Epithelial cell of esophagus (primary cell): ENCODE measurements around the gene ISCA1.

ENCODE experiments used
- DNase-seq: peaks from one replicate; pipeline ENCODE4 v3.0.0; 2010; ENCODE audit warnings: low read depth
- H3K4me3 ChIP-seq: 2 replicates; pipeline ENCODE4 v1.5.1; 2011; ENCODE audit warnings: mild to moderate bottlenecking, low read length, control low read depth
- TF ChIP-seq, protein P1 (sequence below): IDR thresholded peaks from 2 replicates; pipeline ENCODE4 v1.5.1; 2011; ENCODE audit warnings: low read depth, mild to moderate bottlenecking, low read length, control low read depth, inconsistent platforms; ENCODE audit not compliant: insufficient read depth; ENCODE audit errors: missing control alignments

Gene ISCA1

DNA sequence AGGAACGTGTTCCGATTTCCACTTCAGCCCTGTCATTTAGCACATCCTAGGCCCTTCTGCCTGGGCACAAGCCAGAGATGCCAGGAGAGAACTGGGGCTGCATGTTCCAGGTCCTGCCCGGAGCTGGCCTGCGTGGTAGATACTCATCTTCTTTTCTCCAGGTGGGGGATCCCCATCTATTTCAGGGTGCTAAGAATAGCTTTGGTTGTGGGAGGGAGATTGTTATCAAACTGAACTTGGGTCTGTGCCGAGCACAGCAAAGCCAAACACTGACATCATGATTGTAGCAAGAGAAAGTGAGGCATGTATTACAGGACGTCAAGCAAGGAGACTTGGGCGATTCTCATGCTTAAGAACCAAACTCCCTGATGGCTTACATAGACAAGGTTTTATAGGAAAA is 41.1 kb downstream of the ISCA1 start:
- no peak for DNase-seq
- no peak overlapping the region for H3K4me3 ChIP-seq
- TF ChIP-seq, protein P1, sequence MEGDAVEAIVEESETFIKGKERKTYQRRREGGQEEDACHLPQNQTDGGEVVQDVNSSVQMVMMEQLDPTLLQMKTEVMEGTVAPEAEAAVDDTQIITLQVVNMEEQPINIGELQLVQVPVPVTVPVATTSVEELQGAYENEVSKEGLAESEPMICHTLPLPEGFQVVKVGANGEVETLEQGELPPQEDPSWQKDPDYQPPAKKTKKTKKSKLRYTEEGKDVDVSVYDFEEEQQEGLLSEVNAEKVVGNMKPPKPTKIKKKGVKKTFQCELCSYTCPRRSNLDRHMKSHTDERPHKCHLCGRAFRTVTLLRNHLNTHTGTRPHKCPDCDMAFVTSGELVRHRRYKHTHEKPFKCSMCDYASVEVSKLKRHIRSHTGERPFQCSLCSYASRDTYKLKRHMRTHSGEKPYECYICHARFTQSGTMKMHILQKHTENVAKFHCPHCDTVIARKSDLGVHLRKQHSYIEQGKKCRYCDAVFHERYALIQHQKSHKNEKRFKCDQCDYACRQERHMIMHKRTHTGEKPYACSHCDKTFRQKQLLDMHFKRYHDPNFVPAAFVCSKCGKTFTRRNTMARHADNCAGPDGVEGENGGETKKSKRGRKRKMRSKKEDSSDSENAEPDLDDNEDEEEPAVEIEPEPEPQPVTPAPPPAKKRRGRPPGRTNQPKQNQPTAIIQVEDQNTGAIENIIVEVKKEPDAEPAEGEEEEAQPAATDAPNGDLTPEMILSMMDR: no peak

DNA sequence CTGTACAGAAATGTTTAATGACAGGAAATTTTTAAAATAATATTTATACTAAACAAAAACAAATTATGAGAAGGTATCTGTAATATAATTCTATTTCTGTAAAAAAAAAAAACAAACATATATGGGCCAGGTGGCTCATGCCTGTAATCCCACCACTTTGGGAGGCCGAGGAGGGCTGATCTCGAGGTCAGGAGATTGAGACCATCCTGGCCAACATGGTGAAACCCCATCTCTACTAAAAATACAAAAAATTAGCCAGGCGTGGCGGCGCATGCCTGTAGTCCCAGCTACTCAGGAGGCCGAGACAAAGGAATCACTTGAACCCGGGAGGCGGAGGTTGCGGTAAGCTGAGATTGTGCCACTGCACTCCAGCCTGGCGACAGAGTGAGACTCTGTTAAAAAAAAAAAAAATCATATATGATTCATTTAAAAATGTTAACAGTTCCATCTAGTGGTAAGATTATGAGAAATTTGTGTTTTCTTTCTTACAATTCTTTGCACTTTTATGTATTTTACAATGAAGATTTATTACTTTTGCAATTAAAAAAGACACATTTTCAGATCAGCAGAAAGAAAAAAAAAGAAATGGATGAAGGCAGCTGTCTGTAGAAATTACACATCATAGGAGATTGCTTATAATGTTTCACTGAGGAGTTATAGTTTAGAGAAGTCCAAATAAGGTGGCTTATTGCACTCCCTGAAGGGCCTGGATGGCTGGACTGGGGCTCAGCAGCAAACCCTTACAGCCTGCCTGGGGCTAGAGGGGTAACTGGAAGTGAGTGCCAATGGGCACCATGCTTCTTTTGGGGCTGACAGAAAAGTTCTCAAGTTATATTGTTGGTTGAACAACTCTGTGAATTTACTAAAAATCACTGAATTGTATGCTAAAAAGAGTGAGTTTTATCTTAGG is 43.2 kb downstream of the ISCA1 start:
- H3K4me3 ChIP-seq: no peak overlapping the region
- DNase-seq: no peak
- TF ChIP-seq, protein P1: no peak

DNA sequence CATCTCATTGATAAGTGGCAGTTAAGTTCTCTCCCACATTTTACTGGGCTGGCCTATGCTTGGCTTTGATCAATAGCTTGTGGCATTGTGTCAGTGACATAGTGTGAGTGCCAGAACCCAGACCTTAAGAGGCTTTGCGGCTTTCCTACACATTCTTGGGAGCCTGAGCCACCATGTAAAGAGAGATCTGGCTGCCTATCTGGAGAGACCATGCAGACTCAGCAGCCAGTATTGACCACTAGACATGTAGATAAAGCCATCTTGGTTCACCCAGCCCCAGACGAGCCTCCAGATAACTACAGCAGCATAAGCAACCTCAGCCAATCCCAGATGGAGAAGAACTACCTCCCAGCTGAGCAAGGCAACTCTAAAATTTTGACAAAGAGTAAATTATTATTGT is 51.5 kb downstream of the ISCA1 start:
- no peak overlapping the region for H3K4me3 ChIP-seq
- TF ChIP-seq, protein P1: no peak
- DNase-seq: no peak

DNA sequence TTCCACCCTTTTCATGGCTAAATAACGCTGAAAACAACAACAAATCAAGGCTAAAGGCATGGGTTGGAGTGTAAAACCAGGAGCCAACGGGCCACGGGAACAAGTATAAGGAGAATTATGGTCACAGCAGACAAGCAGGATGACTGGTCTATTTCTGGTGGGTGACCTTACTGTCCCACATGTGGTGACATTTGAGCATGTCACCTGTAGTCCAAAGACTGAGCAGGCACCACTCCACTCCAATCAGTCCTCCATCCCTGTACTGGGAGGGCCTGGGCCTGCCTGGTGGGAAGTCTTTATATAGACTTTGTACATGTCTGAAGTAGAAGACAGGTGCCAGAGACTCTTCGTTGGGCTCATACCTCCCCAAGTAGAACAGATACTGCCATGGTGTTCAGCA is 59.7 kb downstream of the ISCA1 start:
- no peak overlapping the region for H3K4me3 ChIP-seq
- DNase-seq: no peak
- TF ChIP-seq, protein P1: no peak

DNA sequence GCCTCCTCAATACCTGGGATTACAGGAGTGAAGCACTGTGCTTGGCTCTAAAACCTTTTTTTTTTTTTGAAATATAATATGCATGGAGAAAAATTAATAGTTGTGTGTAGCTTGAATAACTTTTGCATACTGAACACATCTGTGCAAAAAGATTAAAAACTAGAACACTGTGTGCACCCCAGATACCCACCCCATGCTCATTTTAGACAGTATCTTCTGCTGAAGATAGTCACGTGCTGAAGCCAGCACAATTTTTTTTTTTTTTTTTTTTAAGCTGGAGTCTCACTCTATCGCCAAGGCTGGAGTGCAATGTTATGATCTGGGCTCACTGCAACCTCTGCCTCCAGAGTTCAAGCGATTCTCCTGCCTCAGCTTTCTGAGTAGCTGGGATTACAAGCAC is 62.7 kb downstream of the ISCA1 start:
- DNase-seq: no peak
- no peak overlapping the region for H3K4me3 ChIP-seq
- TF ChIP-seq, protein P1: no peak

DNA sequence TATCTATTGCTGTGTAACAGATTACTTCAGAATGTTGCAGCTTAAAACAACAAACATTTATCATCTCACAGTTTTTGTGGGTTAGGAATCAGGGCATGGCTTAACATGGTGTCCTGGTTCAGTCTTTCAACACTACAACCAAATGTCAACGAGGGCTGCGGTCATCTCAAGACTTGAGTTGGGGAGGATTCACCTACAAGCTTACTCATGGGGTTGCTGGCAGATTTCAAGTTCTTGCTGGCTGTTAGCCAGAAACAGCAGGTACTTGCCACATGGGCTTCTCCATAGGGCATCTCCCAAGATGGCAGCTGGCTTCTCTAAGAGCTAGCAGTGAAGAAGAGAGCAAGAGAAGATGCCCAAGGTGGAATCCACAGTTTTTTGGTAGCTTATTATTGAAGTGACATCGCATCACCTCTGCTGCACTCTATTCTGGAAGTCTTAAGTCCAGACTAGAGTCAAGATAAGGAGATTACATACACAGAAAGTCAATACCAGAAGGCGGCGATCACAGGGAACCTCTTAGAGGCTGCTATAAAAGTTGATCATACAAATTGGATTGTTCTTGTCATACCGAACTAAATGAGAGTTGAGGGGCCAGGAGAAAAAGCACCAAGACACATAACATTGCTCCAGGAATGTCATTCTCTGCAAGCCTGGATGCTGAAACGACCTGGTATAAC is 65.1 kb downstream of the ISCA1 start:
- DNase-seq: peak; percentile 36
- TF ChIP-seq, protein P1: no peak
- no peak overlapping the region for H3K4me3 ChIP-seq
